Epidermal melanocyte (primary cell): ENCODE measurements around the gene EPHB3.

Experiments used
- DNase-seq: peaks from one replicate; pipeline ENCODE4 v3.0.0; 2011; ENCODE audit warnings: low spot score; ENCODE audit not compliant: insufficient read length

Gene EPHB3

GRCh38 chr3:184561061-184561912, at the start of gene EPHB3:
TSS of gene EPHB3 (plus strand) at chr3:184561785. CDS start at chr3:184562236, 451 bp downstream.
- DNase-seq: peak; percentile 100

GRCh38 chr3:184512621-184513020, 49.0 kb upstream of the EPHB3 start:
- no peak for DNase-seq

- peak; percentile 83 for DNase-seq
Observed at GRCh38 chr3:184513276-184514170, 48.1 kb upstream of the EPHB3 start.

- no peak for DNase-seq
Observed at GRCh38 chr3:184514171-184514490, 47.5 kb upstream of the EPHB3 start.

- peak; percentile 39 for DNase-seq
Observed at GRCh38 chr3:184523825-184524615, 37.6 kb upstream of the EPHB3 start.

- peak; percentile 45 for DNase-seq
Observed at GRCh38 chr3:184524981-184525336, 36.6 kb upstream of the EPHB3 start.

GRCh38 chr3:184525337-184526087, 36.1 kb upstream of the EPHB3 start:
- no peak for DNase-seq

GRCh38 chr3:184526088-184526433, 35.5 kb upstream of the EPHB3 start:
- DNase-seq: no peak

GRCh38 chr3:184531626-184532280, 29.8 kb upstream of the EPHB3 start:
- DNase-seq: no peak

- DNase-seq: no peak
Observed at GRCh38 chr3:184532940-184533732, 28.4 kb upstream of the EPHB3 start.

- no peak for DNase-seq
Observed at GRCh38 chr3:184537885-184538665, 23.5 kb upstream of the EPHB3 start.

- DNase-seq: no peak
Observed at GRCh38 chr3:184538666-184539431, 22.7 kb upstream of the EPHB3 start.

- DNase-seq: no peak
Observed at GRCh38 chr3:184539801-184540435, 21.7 kb upstream of the EPHB3 start.

GRCh38 chr3:184540777-184541681, 20.6 kb upstream of the EPHB3 start:
- DNase-seq: no peak

GRCh38 chr3:184541886-184542562, 19.6 kb upstream of the EPHB3 start:
- no peak for DNase-seq

GRCh38 chr3:184542577-184542976, 19.0 kb upstream of the EPHB3 start:
- DNase-seq: no peak
